Mesenchymal stem cell (in vitro differentiated cells and primary cell): ENCODE results near the gene SEMA3A.

Experiments used
- DNase-seq: peaks from one replicate; pipeline ENCODE4 v3.0.0-alpha.2; 2013
- H2AFZ ChIP-seq: one replicate; pipeline ENCODE4 v1.6.1; 2013; ENCODE audit warnings: low read depth, mild to moderate bottlenecking, control low read depth, inconsistent platforms, low read length, moderate library complexity
- H2AK5ac ChIP-seq: 2 replicates; pipeline ENCODE4 v1.6.1; 2013; ENCODE audit warnings: low read length, moderate library complexity, mild to moderate bottlenecking, inconsistent platforms; ENCODE audit not compliant: severe bottlenecking
- H2BK120ac ChIP-seq: one replicate; pipeline ENCODE4 v1.6.1; 2013; ENCODE audit warnings: low read depth, mild to moderate bottlenecking, inconsistent platforms, low read length, moderate library complexity
- H2BK12ac ChIP-seq, 2 experiments: one replicate each; pipeline ENCODE4 v1.6.1; 2013; ENCODE audit warnings: inconsistent platforms in 2 of 2, low read length in 2 of 2, mild to moderate bottlenecking in 2 of 2, moderate library complexity in 2 of 2, control low read depth in 1 of 2
- H2BK15ac ChIP-seq: one replicate; pipeline ENCODE4 v1.6.1; 2013; ENCODE audit warnings: mild to moderate bottlenecking, low read depth, inconsistent platforms; ENCODE audit not compliant: poor library complexity, severe bottlenecking
- H2BK5ac ChIP-seq: 2 replicates; pipeline ENCODE4 v1.6.1; 2013; ENCODE audit warnings: low read depth, mild to moderate bottlenecking, low read length, control low read depth, inconsistent platforms; ENCODE audit not compliant: poor library complexity, severe bottlenecking
- H3K14ac ChIP-seq, 2 experiments: one replicate each; pipeline ENCODE4 v1.6.1; 2013; ENCODE audit warnings: inconsistent platforms in 2 of 2, low read length in 2 of 2, control low read depth in 1 of 2, mild to moderate bottlenecking in 1 of 2, moderate library complexity in 1 of 2
- H3K18ac ChIP-seq, 2 experiments: one replicate each; pipeline ENCODE4 v1.6.1; 2013; ENCODE audit warnings: inconsistent platforms in 2 of 2, low read length in 2 of 2, control low read depth in 1 of 2, low read depth in 1 of 2, mild to moderate bottlenecking in 1 of 2
- H3K23ac ChIP-seq, 2 experiments: one replicate each; pipeline ENCODE4 v1.6.1; 2013; ENCODE audit warnings: inconsistent platforms in 2 of 2, low read length in 2 of 2, mild to moderate bottlenecking in 2 of 2, moderate library complexity in 2 of 2, control low read depth in 1 of 2
- H3K27ac ChIP-seq: 2 replicates; pipeline ENCODE4 v1.5.1; 2013; ENCODE audit warnings: mild to moderate bottlenecking, moderate library complexity, low read length, control low read depth, inconsistent platforms; ENCODE audit not compliant: poor library complexity, severe bottlenecking
- H3K27me3 ChIP-seq, 2 experiments: 2 replicates each; pipeline versions ENCODE4 v1.6.1 to v1.7.0; 2013; ENCODE audit warnings: low read length in 2 of 2, mild to moderate bottlenecking in 2 of 2, moderate library complexity in 2 of 2, control low read depth in 1 of 2, inconsistent platforms in 1 of 2; ENCODE audit not compliant: control insufficient read depth in 1 of 2, insufficient read depth in 1 of 2
- H3K36me3 ChIP-seq, 2 experiments: 2 replicates each; pipeline versions ENCODE4 v1.6.1 to v1.7.0; 2013; ENCODE audit warnings: low read length in 2 of 2, control low read depth in 1 of 2, inconsistent platforms in 1 of 2, low read depth in 1 of 2, mild to moderate bottlenecking in 1 of 2; ENCODE audit not compliant: insufficient read depth in 2 of 2, control insufficient read depth in 1 of 2
- H3K4ac ChIP-seq, 2 experiments: one replicate each; pipeline ENCODE4 v1.6.1; 2013; ENCODE audit warnings: inconsistent platforms in 2 of 2, low read length in 2 of 2, mild to moderate bottlenecking in 2 of 2, moderate library complexity in 2 of 2, control low read depth in 1 of 2, low read depth in 1 of 2
- H3K4me1 ChIP-seq: 2 replicates; pipeline ENCODE4 v1.6.1; 2013; ENCODE audit warnings: low read depth, low read length, control low read depth; ENCODE audit not compliant: control insufficient read depth, insufficient read depth
- H3K4me2 ChIP-seq: 2 replicates; pipeline ENCODE4 v1.6.1; 2013; ENCODE audit warnings: low read length, mild to moderate bottlenecking, inconsistent platforms; ENCODE audit not compliant: poor library complexity, severe bottlenecking
- H3K4me3 ChIP-seq, 2 experiments: 2 replicates each; pipeline versions ENCODE4 v1.5.1 to v1.7.0; 2013; ENCODE audit warnings: low read length in 2 of 2, mild to moderate bottlenecking in 2 of 2, control low read depth in 1 of 2, low read depth in 1 of 2; ENCODE audit not compliant: insufficient read depth in 1 of 2
- H3K79me1 ChIP-seq: replicated peaks from 2 replicates; pipeline ENCODE4 v1.6.1; 2013; ENCODE audit warnings: mild to moderate bottlenecking, control low read depth, low read length, inconsistent platforms; ENCODE audit not compliant: poor library complexity, severe bottlenecking
- H3K9ac ChIP-seq: 2 replicates; pipeline ENCODE4 v1.7.0; 2013; ENCODE audit warnings: mild to moderate bottlenecking, low read length, moderate library complexity
- H3K9me3 ChIP-seq: 2 replicates; pipeline ENCODE4 v1.7.0; 2013; ENCODE audit warnings: mild to moderate bottlenecking, low read length; ENCODE audit not compliant: control insufficient read depth
- H4K8ac ChIP-seq: one replicate; pipeline ENCODE4 v1.6.1; 2013; ENCODE audit warnings: inconsistent platforms, mild to moderate bottlenecking, low read length, moderate library complexity
- H4K91ac ChIP-seq: one replicate; pipeline ENCODE4 v1.6.1; 2013; ENCODE audit warnings: mild to moderate bottlenecking, low read length, inconsistent platforms
- WGBS: methylation state at CpG from one replicate; pipeline ENCODE4 v1.1.7; 2013; ENCODE audit warnings: mixed read lengths; 5-methylcytosine and 5-hydroxymethylcytosine counted together

The SEMA3A gene

GRCh38 chr7:83946801-83947200 lies 247.8 kb downstream of the SEMA3A start:
- H3K4me3 ChIP-seq, result no peak overlapping the region
- no peak for DNase-seq
- no peaks in the 10 kb centered on the region for H3K36me3 ChIP-seq
- H3K14ac ChIP-seq, result no peak overlapping the region
- H3K23ac ChIP-seq, result no peak overlapping the region
- no peak overlapping the region for H3K9ac ChIP-seq
- WGBS, result 87% methylated on average over 3 of the region's 3 CpGs
- no peak overlapping the region for H2AK5ac ChIP-seq
- H3K27me3 ChIP-seq, result no peaks in the 10 kb centered on the region
- H2BK5ac ChIP-seq, result no peak overlapping the region
- no peaks in the 10 kb centered on the region for H3K4me1 ChIP-seq
- H2BK120ac ChIP-seq, result no peak overlapping the region
- H3K9me3 ChIP-seq, result no peaks in the 10 kb centered on the region
- H2BK12ac ChIP-seq, result no peak overlapping the region
- H2AFZ ChIP-seq, result no peak overlapping the region
- no peak overlapping the region for H3K4ac ChIP-seq
- H3K18ac ChIP-seq, result no peak overlapping the region
- no peaks in the 10 kb centered on the region for H3K79me1 ChIP-seq
- H4K91ac ChIP-seq, result no peak overlapping the region
- H3K4me2 ChIP-seq, result no peak overlapping the region
- H2BK15ac ChIP-seq, result no peak overlapping the region
- no peak overlapping the region for H3K27ac ChIP-seq
- H4K8ac ChIP-seq, result no peak overlapping the region

- 93% methylated on average over 2 of the region's 4 CpGs for WGBS
Observed at GRCh38 chr7:83941300-83941699, 253.3 kb downstream of the SEMA3A start.

GRCh38 chr7:83937930-83938329 lies 256.7 kb downstream of the SEMA3A start:
- H3K4me3 ChIP-seq, result no peak overlapping the region
- no peak overlapping the region for H2BK15ac ChIP-seq
- H2BK120ac ChIP-seq, result no peak overlapping the region
- H3K23ac ChIP-seq, result no peak overlapping the region
- 85% methylated on average over 6 of the region's 8 CpGs for WGBS
- no peaks in the 10 kb centered on the region for H3K9me3 ChIP-seq
- no peak overlapping the region for H3K27ac ChIP-seq
- no peaks in the 10 kb centered on the region for H3K36me3 ChIP-seq
- no peak overlapping the region for H3K18ac ChIP-seq
- no peak overlapping the region for H2BK5ac ChIP-seq
- DNase-seq, result no peak
- no peaks in the 10 kb centered on the region for H3K27me3 ChIP-seq
- H3K4me1 ChIP-seq, result no peaks in the 10 kb centered on the region
- H3K79me1 ChIP-seq, result no peaks in the 10 kb centered on the region
- H3K14ac ChIP-seq, result no peak overlapping the region
- H4K91ac ChIP-seq, result no peak overlapping the region
- no peak overlapping the region for H3K4ac ChIP-seq
- no peak overlapping the region for H3K4me2 ChIP-seq
- no peak overlapping the region for H4K8ac ChIP-seq
- no peak overlapping the region for H2AFZ ChIP-seq
- no peak overlapping the region for H3K9ac ChIP-seq
- no peak overlapping the region for H2BK12ac ChIP-seq
- no peak overlapping the region for H2AK5ac ChIP-seq

More at GRCh38 chr7:83941300-83941699, 253.3 kb downstream of the SEMA3A start:
- Histone ChIP-seq H3K79me1 (no peaks in the 10 kb centered on the region), H3K14ac (no peak overlapping the region), H3K27me3 (no peaks in the 10 kb centered on the region), H2AK5ac (no peak overlapping the region), H3K36me3 (no peaks in the 10 kb centered on the region), H2AFZ (no peak overlapping the region), H3K23ac (no peak overlapping the region), H3K9me3 (no peaks in the 10 kb centered on the region), H3K4me1 (no peaks in the 10 kb centered on the region), H3K4me2 (no peak overlapping the region), H3K9ac (no peak overlapping the region), H3K27ac (no peak overlapping the region), H4K8ac (no peak overlapping the region), H3K18ac (no peak overlapping the region), H4K91ac (no peak overlapping the region), H2BK120ac (no peak overlapping the region), H2BK5ac (no peak overlapping the region), H2BK12ac (no peak overlapping the region), H3K4me3 (no peak overlapping the region), H3K4ac (no peak overlapping the region), H2BK15ac (no peak overlapping the region)
- no peak for DNase-seq

DNA sequence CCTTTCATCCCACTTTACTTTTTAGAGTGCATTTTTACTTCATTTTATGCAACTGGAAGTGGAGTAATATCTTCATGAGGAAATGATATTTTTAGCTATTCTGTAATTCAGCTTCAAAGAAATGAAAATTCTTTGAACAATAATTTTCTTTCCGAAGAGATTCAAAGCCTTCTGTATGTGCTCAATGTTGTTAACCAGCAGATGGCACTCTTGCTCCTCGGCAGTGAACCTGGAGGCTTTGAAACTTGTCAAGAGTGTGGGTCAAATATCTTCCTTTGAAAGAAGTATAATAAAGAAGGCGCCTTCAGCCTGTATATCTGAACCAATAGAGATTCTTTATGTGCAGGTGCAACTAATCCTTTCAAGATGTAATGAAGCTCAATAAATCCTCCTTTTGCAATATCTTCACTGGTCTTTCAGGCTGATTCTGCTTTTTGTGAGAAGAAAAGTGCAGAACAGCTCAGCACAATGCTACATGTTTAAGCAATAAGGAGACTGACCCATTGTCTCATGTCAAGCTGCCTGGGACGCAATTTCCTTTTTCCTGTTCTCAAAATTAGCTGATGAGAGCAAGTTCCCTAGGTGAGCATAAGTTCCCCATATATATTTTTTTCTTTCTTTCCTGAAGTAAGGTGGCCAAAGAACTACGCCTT lies 258.4 kb downstream of the SEMA3A start:
- H3K18ac ChIP-seq, result no peak overlapping the region
- no peak overlapping the region for H3K9ac ChIP-seq
- H3K79me1 ChIP-seq, result no peaks in the 10 kb centered on the region
- no peak overlapping the region for H2BK15ac ChIP-seq
- no peak overlapping the region for H2AFZ ChIP-seq
- no peaks in the 10 kb centered on the region for H3K4me1 ChIP-seq
- no peaks in the 10 kb centered on the region for H3K27me3 ChIP-seq
- no peak overlapping the region for H2BK5ac ChIP-seq
- no peak overlapping the region for H3K23ac ChIP-seq
- H3K14ac ChIP-seq, result no peak overlapping the region
- H4K8ac ChIP-seq, result no peak overlapping the region
- H3K36me3 ChIP-seq, result no peaks in the 10 kb centered on the region
- H3K4ac ChIP-seq, result no peak overlapping the region
- DNase-seq, result peak; percentile 75
- no peak overlapping the region for H3K4me3 ChIP-seq
- H3K4me2 ChIP-seq, result no peak overlapping the region
- H4K91ac ChIP-seq, result no peak overlapping the region
- 58% methylated on average over 4 of the region's 5 CpGs for WGBS
- no peak overlapping the region for H2BK120ac ChIP-seq
- no peaks in the 10 kb centered on the region for H3K9me3 ChIP-seq
- H2BK12ac ChIP-seq, result no peak overlapping the region
- no peak overlapping the region for H3K27ac ChIP-seq
- no peak overlapping the region for H2AK5ac ChIP-seq
